Lower leg skin (tissue), 4 donors: ENCODE results near the gene GALK2. TPM values are rescaled to one million over a fixed set of nuclear protein-coding genes. Genes with fewer than 3 reads are reported as not detected.

Experiments used
- DNase-seq, 2 donors: peaks; one replicate each; pipeline ENCODE4 v3.0.0-alpha.2; 2019; ENCODE audit warnings: low spot score in 2 of 2
- H3K4me3 ChIP-seq: fragments of 200-600 bp; sonication (generic); 2 replicates; pipeline ENCODE4 v1.5.1; 2017; ENCODE audit warnings: mild to moderate bottlenecking, low read depth; ENCODE audit not compliant: poor library complexity, severe bottlenecking
- CTCF ChIP-seq, 3 donors: fragments of 450-650 bp; IDR thresholded peaks; one replicate each; pipeline ENCODE4 v1.5.1; 2016; ENCODE audit warnings: antibody characterized with exemption in 3 of 3, mild to moderate bottlenecking in 3 of 3, moderate library complexity in 2 of 3
- POLR2A ChIP-seq, 2 donors: fragments of 450-650 bp; IDR thresholded peaks; one replicate each; pipeline ENCODE4 v1.6.1; 2016 to 2017; ENCODE audit warnings: antibody characterized with exemption in 2 of 2, mild to moderate bottlenecking in 1 of 2, moderate library complexity in 1 of 2
- WGBS, 2 donors: methylation state at CpG; one replicate each; pipeline ENCODE4 v1.1.5; 2018; 5-methylcytosine and 5-hydroxymethylcytosine counted together
- intact Hi-C: fragments of 100-400 bp; cut with DNase I; formaldehyde crosslinking; loops from one replicate; pipeline ENCODE4 v1.15.0; 2023; ENCODE audit warnings: low total_unique reads
- total RNA-seq, 4 donors: library from RNA; depleted of rRNA; stranded (reverse); fragments of >200 nt; gene quantifications; one replicate each; pipeline ENCODE4 v1.1.0, GENCODE V29; 2016

Gene GALK2
- total RNA-seq, 4 donors from 2014 or later, result 20.7 to 35.4 (median 27.8) TPM

DNA sequence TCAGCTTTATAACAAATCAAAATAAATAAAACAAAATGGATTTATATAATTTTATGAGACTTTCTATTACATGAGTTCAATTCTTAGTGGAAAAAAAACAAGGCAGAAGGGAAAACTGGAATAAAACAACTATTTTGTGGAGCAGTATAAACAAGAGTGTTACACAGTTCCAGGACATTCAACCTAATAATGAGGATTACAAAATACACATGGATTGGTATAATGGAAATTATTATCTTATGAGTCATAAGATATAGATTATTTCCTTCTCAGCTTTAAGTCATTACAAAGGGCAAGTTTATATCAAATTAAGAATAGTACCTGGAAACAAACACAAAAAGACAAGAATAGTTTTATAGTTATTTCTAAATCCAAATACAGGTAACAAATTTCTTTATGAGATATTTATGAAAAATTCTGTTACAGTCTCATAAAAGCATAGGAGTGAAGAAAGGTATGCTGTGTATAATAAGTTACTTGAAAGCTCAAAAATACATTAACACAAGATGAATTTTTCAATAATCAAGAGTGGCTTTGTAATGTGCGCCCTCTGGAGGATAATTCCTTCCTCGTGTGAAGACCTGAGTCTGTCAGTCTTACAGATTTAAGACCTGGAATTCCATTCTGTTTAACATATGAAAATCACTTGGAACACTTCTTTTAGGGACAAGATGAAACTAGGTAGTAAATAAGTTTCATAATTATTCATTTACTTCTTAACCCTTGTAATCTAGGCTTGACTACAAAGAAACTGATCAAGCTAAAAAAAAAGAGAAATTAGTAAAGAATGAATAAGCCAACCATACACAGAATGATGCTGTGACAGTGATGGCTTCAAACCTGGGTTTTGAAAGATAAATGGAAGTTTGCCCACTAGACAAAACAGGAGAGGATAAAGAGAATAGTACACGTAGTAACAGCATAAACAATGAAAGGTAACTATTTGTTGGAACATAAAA lies 24.1 kb upstream of the GALK2 start:
- DNase-seq, result no peak
- TF ChIP-seq POLR2A (IDR thresholded peaks at IDR 0.05), result no peak
- no peak for TF ChIP-seq CTCF (IDR thresholded peaks at IDR 0.05)
- no peak overlapping the region for H3K4me3 ChIP-seq
- intact Hi-C loops, result loop anchor here (10.0 kb wide), 1 partner anchor 281 kb away; no protein-coding TSS in a partner anchor
- WGBS, 2 donors, result 20% methylated on average over 3 of the region's 3 CpGs

DNA sequence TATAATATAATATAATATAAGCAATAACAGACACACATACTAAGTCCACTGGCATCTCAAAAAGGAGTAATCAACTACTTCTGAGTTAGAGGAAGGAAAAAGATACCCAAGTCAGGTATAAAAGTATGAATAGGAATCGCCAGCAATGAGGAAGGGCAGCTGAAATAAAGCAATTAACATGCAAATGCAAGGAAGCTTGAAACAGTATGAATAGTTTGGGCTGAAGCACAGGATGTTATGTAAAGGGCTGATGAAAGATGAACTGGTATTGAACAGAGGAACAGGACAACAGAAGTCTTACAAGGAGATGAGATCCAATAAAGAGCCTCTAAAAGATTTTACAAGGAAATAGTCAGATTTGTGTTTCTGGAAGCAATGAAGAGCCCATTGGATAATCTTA lies 21.7 kb upstream of the GALK2 start:
- no peak for TF ChIP-seq POLR2A (IDR thresholded peaks at IDR 0.05)
- TF ChIP-seq CTCF (IDR thresholded peaks at IDR 0.05), result no peak
- intact Hi-C loops, result loop anchor here (10.0 kb wide), 1 partner anchor 283 kb away; no protein-coding TSS in a partner anchor
- DNase-seq, result no peak
- no peak overlapping the region for H3K4me3 ChIP-seq
- WGBS, 2 donors, result 59 to 63% methylated on average over 1 of the region's 1 CpG

- intact Hi-C loops, result loop anchor here (10.0 kb wide), 1 partner anchor 284 kb away; no protein-coding TSS in a partner anchor
- TF ChIP-seq CTCF (IDR thresholded peaks at IDR 0.05), result no peak
- no peak for TF ChIP-seq POLR2A (IDR thresholded peaks at IDR 0.05)
- DNase-seq, result no peak
- no peak overlapping the region for H3K4me3 ChIP-seq
- 84 to 89% methylated on average over 1 of the region's 1 CpG for WGBS, 2 donors
These were observed 21.3 kb upstream of the GALK2 start for GRCh38 chr15:49148727-49149126.

GRCh38 chr15:49151831-49152230 lies 18.2 kb upstream of the GALK2 start:
- 75 to 85% methylated on average over 3 of the region's 3 CpGs for WGBS, 2 donors
- no peak for TF ChIP-seq POLR2A (IDR thresholded peaks at IDR 0.05)
- no peak for TF ChIP-seq CTCF (IDR thresholded peaks at IDR 0.05)
- H3K4me3 ChIP-seq, result no peak overlapping the region
- intact Hi-C loops, result no loop called here
- no peak for DNase-seq

DNA sequence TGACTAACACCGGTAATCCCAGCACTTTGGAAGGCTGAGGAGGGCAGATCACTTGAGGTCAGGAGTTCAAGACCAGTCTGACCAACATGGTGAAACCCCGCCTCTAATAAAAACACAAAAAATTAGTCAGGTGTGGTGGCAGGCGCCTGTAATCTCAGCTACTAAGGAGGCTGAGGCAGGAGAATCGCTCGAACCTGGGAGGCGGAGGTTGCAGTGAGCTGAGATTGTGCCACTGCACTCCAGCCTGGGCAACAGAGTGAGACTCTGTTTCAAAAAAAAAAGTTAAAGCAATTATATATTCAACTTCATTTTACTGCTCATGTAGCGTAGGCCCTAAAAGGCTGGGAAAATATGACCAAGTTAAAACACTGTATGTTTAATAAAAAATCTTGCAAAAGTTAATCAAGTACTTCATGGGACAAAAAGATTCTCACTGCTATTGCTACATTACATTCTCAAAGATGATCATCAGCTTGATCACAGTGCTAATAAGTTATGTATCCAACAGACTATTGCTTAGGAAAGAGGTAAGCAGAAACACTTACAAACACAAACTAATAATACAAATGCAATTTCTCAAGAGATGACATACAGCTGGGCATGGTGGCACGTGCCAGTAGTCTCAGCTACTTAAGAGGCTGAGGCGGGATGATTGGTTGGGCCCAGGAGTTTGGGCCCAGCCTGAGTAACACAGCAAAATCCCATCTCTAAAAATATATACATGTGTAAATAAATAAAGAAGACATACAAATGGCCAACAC lies 17.3 kb upstream of the GALK2 start:
- no peak for DNase-seq
- intact Hi-C loops, result no loop called here
- WGBS, 2 donors, result 87% methylated on average over 9 of the region's 9 CpGs
- TF ChIP-seq POLR2A (IDR thresholded peaks at IDR 0.05) (no peak), CTCF (IDR thresholded peaks at IDR 0.05) (no peak)
- H3K4me3 ChIP-seq, result no peak overlapping the region
